Renal cortex interstitium (tissue), 11 donors: Measurements from ENCODE around the gene MED27. TPM values are rescaled to one million over a fixed set of nuclear protein-coding genes. Genes with fewer than 3 reads are reported as not detected.

ENCODE experiments used
- DNase-seq, 11 donors: peaks; one replicate each; pipeline ENCODE4 v3.0.0-alpha.2; 2013; ENCODE audit warnings: low read depth in 9 of 11, low spot score in 4 of 11; ENCODE audit errors: extremely low read depth in 1 of 11
- polyA plus RNA-seq, 3 donors: library from polyadenylated mRNA; unstranded; fragments of 120-200 nt; gene quantifications; one replicate each; pipeline ENCODE4 v1.2.1, GENCODE V29; 2013; ENCODE audit not compliant: insufficient read length in 3 of 3

Gene MED27
- polyA plus RNA-seq, 3 donors = 18.5 to 24.7 (median 22.4) TPM

DNA sequence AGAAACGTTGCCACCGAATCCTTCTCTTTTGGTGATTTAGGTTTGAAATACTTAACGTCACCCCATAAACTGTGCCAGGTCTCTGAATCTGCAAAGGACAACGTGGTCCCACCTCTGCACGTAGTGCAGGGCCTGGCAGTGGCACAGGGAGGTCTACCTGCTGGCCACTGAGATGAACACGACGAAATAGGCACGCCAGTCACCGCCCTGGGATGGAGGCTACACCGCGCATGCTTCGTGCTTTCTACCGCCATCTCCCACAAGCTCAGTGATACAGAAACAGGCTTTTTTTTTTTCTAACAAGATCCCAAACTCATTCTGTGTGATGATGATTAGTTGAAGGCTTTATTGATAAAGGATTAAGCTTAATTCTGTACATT is 199.8 kb downstream of the MED27 start:
- DNase-seq = no peak

DNA sequence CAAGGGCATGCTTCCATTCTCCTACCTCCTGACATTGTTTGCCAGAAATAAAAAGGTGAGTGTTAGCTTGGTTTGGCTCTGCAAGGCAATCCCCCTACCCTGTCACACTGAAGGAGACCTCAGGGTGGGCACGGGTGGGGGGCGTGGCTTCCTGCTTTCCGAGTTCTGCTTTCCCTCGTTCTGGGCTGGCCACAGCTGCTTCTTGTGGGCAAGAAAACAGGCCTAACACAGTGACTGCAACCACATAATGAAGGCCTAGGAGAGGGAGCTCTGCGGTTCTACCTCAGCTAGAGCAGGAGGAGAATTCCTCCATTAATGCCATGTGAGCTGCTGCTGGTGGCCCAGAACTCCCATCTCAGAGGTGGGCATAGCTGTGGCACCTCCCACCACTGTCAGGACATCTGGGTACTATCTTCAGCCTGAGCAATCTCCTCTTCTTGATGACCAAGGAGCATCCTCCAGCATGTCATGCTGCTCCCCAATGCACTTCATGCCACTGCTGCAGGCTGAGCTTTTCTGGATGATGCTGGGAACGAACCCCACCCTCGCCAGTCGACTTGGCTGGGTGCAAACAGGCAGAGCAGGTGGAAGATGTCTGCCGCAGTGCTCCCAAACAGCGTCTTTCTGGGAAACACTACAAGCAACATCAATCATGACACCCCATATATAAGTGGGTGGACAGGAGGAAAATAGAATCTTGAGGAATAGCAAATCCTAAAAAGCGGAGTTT is 200.3 kb downstream of the MED27 start:
- DNase-seq = no peak

DNA sequence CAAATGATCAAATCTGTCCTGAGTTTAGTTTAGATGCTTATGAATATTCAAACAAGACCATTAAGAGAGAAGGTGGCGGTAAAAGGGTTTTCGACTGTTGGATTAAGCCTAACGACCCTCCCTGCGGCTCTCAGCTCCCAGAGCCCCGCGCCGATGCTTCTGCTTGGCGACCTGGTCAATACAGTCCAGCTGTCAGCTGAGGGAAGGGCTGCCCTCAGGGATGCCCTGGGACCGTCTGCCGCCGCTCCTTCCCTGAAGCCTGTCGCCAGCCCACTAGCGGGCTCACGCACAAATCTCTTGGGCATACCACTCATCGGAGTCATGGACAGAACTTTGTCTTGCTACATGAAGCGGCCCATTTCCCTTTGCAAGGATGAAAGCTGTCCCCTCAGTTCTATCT is 203.2 kb downstream of the MED27 start:
- DNase-seq = no peak

DNA sequence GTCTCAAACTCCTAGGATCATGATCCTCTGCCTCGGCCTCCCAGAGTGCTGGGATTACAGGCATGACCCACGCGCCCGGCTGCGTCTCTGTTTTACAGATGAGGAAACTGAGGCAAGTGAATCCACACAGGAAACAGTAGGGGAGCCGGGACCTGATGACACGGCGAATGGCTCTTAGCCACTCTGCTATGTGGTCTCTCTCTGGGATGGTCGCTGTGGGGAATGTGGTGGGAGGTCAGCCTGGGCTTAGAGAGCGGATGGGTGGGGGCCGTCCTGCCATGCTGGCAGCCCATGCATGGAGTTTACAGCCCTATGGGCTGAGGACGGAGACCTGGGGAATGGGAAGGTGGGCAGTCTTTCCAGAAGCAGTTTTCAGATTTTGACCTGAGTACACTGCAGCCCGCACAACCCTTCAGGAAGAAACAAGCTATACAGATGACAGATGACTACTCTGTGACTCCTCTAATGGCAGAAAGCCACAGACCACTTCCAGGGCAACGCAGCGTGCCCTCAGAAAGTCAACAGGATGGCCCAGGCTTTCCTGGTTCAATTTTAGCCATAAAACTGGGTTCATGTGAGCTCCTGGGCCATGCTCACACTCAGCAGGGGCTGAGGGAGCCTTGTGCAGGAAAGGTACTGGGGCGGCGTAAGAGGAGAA is 203.7 kb downstream of the MED27 start:
- DNase-seq = no peak

DNA sequence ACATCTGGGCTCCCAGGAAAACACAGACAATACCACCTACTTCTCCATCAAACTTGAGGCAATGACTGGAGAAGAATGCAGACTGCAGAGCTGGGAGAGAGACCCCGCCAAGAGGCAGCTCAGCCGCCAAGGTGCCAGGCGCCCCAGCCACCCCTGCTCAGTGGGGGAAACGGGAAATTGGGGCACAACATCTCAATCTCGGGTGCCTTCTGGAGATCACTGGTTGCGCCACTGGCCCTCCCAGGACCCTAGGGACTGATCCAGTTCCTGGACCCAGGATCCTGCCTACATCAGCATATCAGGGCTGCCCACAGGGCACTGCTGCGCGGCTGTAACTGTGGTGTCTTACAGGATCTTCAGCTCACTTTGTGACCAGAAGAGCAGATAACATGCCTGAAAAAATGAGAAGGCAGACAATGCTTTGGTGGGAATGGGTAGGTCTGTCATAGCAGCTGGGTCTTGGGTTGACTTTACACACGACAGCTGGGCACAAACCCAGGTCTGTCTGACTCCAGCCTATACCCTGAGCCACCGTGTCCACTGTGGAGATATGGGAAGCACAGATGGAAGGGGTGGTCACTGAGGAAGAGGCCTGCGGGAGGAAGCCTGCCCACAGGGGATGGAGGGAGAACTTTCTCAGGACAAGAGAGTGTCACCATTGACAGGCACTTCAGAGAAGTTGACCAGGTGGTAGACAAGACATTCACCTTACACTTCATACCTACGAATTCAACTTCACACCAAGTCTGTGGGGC is 204.6 kb downstream of the MED27 start:
- DNase-seq = no peak

DNA sequence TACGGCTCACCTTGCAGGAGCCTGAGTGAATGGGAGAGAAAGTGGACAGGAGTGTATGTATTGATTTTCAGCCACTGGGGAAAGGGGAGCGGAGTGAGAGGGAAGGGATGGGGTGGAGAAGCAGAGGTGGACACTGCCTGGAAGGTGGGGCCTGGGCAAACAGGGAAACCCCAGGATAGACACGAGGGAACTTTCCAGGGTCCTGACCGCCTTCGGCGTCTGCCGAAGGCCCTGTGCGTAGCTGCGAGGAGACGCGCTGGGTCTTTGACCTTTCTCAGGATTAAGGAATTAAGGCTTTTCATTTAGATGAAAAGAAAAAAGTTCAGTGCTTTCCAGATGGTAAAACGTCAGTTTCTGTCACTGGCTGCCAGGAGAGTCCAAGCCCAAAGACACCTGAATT is 205.2 kb downstream of the MED27 start:
- no peak for DNase-seq

DNA sequence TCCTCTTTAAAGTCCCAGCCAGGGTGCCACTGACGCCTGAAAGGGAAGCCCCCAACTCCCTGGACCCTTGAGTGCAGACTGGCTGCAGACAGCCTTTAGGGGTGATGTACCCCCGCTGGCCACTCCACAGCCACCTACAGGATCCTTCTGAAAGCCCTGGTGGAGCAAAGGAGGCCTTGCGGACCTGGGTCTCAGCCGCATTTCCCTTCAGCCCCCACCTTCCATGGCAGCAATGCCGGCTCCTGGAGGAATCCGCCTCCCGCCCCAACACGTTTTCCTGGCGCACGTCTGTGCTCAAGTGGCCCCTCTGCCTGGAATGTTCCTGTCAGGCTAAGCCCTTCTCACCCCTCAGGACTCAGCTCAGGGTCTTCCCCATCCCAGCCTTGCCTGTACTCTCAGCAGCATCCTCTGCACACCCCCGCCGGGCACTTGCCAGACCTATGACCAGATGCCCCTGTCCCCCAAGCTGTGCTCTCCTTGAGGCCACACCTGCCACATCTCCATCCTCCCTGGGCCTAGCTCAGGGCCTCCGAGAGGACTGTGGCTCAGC is 205.7 kb downstream of the MED27 start:
- no peak for DNase-seq

DNA sequence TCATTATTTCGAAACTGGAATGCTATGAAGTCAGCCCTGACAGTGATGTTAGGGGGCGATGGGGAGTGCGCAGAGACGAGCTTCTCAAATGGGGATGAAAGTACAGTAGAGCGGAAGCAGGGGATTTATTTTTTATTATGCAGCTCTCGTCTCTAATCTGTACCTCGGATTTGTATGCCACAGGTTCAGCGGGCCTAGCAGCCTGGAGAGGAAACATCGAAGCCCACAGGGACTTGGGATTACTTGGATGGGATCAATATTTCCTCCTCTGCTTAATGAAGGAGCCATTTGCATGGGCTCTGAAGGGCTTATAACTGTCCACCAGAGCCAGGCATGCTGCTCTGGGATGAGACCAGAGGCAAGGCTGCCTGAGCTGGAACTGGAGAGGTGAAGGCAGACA is 206.3 kb downstream of the MED27 start:
- no peak for DNase-seq

DNA sequence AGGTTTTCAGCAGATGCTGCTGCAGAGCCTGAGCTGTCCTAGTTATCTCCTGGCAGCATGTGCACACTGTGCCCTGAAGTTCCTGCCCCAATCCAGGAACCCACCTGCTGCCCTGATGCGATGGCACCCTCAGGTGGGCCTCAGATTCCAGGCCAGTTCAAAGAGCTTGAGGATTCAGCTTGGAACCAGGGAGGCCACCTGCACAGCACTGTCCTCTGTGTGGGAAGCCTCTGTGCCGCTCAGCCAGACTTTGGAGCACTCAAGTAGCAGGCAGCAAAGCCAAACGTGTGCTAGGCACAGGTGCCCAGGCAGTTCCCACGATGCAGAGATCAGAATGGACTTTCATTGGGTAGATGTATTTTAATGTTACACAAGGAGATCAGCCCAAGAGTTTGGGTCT is 207.0 kb downstream of the MED27 start:
- DNase-seq = no peak

DNA sequence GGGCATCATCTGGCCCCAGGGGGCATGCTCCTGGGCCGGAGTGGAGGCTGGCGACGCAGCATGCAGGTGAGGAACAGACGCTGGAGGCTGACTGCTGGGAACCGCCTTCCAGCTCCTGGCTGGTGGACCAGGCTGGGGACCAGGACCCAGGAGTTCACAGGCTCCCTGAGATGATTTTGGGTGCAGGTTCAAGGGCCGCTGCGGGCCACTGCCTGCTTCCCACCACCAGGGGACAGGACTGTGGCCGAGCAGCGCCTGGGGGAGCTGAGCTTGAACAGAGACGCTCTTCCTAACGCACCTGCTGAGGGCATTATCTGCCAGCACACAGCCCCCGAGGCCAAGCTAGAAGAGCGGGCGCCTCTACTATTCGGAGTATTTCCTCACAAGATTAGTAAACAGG is 207.7 kb downstream of the MED27 start:
- no peak for DNase-seq

DNA sequence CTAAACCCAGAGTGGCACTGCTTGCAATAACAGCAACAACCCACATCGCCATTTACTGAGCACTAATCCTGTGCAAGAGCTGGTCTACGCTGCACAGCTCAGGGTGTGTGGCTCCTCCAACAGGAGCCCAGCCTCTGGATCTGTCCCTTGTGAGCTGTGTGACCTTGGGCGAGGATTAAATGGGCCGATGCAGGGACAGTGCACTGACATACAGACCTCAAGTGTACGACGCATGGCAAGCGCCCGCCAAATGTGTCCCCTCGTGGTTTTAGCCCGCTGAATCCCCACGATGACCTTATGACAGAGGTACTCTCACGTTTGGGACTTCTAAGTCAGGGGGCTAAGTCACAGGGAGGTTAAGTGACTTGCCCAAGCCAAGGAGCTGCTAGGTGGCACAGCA is 209.5 kb downstream of the MED27 start:
- no peak for DNase-seq

DNA sequence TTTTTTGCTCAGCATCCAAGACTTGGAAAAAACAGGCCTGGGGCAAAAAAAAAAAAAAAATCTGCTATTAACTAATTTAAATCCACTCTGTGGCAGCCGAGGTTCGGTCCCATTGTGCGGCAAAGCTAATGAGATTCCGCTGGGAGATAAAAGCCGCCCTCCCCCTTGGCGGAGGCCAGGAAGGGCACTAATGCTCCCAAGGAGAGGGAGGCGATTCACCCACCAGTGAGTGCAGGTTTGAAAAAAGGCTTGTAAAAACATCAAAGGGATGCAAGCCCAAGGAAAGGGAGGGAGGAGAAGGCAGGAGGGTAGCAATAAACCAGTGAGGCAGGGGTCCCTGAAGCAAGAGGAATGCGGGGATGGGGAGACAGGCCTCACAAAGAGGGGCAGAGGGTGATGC is 210.3 kb downstream of the MED27 start:
- no peak for DNase-seq

DNA sequence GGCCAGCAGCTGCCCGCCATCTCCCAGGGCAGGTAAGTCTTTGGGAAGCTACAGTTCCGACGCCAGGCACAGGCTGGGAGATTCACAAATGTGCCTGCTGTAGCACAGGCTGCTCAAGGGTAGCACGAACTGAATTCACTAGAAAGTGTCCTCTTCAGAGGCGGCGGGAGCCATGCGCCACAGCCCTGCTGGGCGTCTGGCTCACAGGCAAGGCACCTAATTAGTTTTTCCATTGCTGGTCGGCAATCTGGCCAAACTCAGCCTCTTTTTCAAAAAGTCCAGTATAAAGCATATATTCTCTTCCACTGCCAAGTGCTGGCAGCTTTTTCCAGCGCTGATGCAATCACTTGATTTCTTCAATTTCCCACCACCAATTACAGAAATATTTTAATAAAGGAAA is 210.9 kb downstream of the MED27 start:
- no peak for DNase-seq

DNA sequence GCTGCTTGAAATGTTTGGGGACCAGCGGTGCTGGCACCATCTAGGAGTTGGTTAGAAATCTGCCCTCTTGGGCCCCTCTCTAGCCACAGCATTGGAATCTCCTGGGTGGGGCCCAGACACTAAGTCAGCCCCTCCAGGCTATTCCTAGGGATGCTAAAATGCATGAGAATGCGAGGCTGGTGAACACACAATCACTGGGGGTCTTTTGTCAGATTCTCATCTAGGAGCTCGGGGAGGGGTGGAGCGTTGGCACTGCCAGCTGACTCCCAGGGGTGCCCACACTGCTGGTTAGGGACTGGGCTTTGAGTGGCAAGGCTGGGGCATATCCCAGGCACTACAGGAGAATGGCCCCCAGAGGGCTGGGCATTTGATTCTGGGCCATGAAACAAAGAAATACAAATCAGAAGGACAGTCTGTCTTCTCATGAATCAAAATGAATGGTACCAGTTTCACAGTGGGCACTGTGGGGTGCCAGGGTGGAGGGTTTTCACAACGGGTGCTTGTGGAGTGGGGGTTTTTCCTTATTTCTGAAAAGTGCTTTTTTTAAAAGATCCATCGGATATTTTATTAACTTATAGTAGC is 212.0 kb downstream of the MED27 start:
- no peak for DNase-seq

DNA sequence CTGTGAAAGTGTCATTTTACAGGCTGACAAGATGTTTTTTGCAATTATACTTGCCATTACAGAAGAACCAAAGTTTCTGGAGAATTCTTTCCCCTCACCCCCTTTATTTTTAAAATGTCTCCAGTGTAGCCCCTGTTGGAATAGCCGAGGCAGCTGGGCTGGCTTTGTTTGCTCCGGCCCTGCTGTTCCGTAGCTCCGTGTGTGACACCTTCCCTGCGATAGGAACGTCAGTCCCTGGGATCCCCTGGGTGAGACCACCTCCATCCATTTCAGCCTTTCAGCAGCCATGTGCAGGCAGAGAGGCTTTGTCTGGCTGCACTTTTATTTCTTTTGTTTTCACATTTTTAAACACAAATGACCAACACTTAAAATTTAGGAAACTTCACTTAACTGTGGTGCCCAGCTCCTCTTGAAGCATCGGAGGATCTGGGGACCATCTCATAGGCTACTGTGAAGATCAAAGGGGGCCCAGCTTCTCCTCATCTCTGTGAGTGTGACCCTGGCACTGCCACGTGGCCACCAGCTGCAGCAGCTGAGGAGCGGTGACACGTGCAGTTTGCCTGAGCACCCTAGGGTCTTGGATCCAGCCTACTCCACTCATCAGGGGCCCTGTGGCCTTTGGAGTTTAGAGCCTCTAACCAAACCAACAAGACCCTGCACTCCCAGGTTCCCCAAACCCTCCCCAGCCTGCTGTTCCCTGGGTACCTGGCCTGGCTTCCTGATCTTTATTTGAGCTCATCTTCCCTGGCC is 214.0 kb downstream of the MED27 start:
- no peak for DNase-seq

DNA sequence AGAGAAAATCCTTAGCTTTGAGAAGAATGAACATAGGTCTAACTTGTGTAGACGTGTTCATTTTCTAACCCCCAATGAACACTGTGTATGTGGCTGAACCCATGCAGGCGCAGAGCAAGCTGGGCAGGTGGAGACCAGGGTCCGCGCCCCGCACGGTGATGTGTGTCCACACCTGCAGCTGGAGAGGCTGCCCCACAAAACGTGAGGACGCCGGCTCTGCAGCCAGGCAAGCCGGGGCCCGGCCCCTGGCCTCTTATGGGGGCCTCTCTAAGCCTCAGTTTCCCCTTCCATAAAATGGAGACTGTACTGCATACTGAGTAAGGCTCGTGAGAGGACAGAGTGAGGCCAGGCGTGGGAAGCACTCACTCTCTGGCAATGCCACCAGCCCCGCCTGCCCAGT is 215.1 kb downstream of the MED27 start:
- DNase-seq = no peak

DNA sequence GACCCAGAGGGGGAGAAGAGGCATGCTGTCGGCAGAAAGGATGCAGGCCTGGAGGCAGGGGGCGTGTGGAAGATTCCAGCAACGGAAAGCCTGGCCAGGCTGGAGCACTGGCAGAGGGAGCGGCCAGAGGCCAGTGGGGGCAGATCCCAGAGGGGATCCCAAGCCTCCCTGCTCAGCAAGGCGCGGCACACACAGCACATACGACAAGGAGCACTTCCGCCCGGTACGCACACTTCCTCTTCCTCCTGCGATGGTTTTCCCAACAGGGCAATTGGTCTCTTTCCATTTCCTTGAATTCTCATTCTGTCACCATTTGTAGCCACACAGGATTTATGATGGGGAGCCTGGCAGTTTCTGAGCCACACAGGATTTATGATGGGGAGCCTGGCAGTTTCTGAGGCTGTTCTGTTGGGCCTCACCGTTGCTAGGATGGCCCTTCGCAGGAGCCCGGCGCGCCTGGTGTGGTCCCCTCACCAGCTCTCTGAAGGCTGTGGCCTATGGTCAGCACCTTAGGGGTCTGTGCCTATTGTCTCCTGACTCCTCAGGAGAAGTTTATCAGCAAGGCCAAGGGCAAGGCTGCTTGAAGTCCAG is 216.3 kb downstream of the MED27 start:
- DNase-seq = no peak

DNA sequence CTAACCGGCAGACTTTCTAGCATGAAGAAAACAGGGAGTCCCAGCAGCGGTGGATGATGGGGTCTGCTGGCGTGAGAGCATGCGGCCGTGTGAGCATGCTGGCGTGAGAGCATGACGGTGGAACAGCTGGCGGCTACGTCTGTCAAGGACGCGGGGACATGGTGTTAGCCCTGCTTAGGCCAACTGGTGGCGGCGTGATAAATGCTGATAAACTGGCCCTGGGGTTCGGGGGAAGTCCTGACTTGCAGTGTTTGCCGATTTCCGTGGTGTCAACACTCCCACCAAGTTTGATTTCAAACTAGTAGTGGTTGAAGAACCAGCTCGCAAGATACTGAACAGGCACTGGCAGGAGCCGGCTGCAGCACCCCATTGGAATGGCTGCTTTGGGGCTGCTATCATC is 217.4 kb downstream of the MED27 start:
- no peak for DNase-seq

DNA sequence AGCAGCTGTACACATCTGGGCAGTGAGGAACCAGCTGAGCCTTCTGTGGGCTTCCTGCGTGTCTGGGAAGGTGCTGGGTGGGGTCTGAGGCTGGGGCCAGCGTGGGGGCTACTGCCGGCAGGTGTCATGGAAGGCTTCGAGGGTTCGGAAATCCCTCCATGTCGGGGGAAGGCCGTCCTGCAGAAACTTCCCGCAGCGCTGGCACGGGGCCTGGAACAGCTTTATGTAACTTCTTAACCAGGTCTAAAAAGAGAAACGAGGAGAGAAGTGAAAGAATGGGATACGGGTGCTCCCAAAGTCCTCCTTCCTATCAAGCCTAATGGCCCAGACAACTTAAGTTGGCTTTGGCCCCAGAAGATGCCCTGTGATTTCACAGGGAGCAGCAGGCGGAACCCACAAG is 219.2 kb downstream of the MED27 start:
- DNase-seq = no peak
